Measurements from ENCODE around the gene FBXW2. TPM values are rescaled to one million over a fixed set of nuclear protein-coding genes. Genes with fewer than 3 reads are reported as not detected.

FBXW2 gene
- total and polyA plus RNA-seq, 10 of the 15 experiments (the other 5 are each of a cell fraction or from before 2014, with no cell fraction given), result 2.9 to 56.9 (median 39.1) TPM

- POLR2A ChIA-PET, result no interaction called here
- CTCF ChIA-PET, result interaction anchor here (1.0 to 2.4 kb wide), 4 partner anchors 9 to 295 kb away, joined by 3 to 18 read pairs (median 3); no protein-coding TSS in a partner anchor
- H3K4me1 ChIP-seq (ENCODE audit: control insufficient read depth, insufficient read depth, low read length), result no peaks in the 10 kb centered on the region
- intact Hi-C loops (cut with micrococcal nuclease; ENCODE audit: unreplicated experiment) (no loop called here), in situ Hi-C loops (cut with MboI) (no loop called here)
- H4K20me1 ChIP-seq (ENCODE audit: control insufficient read depth, insufficient read depth), result no peaks in the 10 kb centered on the region
- no peaks in the 10 kb centered on the region for H3K79me2 ChIP-seq (ENCODE audit: control insufficient read depth, insufficient read depth, low read length)
- peaks cover 8 to 46% of the 10 kb centered on the region in 2 experiments for H3K36me3 ChIP-seq (ENCODE audit: control insufficient read depth in 2 of 2, insufficient read depth in 2 of 2, low read length in 1 of 2)
- WGBS (ENCODE audit: insufficient coverage, insufficient replicate concordance, low lambda C conversion rate, missing lambda C conversion rate), result 71% methylated on average over 3 of the region's 3 CpGs
- ATAC-seq (no peak), DNase-seq (ENCODE audit: low read depth, low spot score) (no peak), FAIRE-seq (no peak)
- H3K4me2 ChIP-seq (ENCODE audit: control insufficient read depth, insufficient read depth), result no peak overlapping the region
- no peaks in the 10 kb centered on the region for H3K27me3 ChIP-seq (replicated peaks in 1 of 2; ENCODE audit: control insufficient read depth in 2 of 2, insufficient read depth in 2 of 2, low read length in 1 of 2)
- H3K9ac ChIP-seq (ENCODE audit: control insufficient read depth, insufficient read depth, low read length), result no peak overlapping the region
- no TSS peak for BruUV-seq (replicated peaks)
- H2AFZ ChIP-seq (ENCODE audit: control insufficient read depth, low read depth, low read length), result no peak overlapping the region
- RAD21 ChIA-PET (ENCODE audit: unreplicated experiment), result interaction anchor here (1.0 kb wide), 2 partner anchors 12 to 293 kb away, joined by 4 read pairs; no protein-coding TSS in a partner anchor
- no peak overlapping the region for H3K4me3 ChIP-seq
- H3K27ac ChIP-seq (ENCODE audit: control insufficient read depth, insufficient read depth), result no peak overlapping the region
- TF ChIP-seq CTCF (IDR thresholded peaks at IDR 0.05 in 2 of 3, conservative IDR thresholded peaks at IDR 0.05 in 1 of 3; ENCODE audit: control insufficient read depth in 2 of 3, extremely low read depth in 1 of 3, insufficient read depth in 1 of 3, low read depth in 3 of 3, low read length in 3 of 3), result no peak
- TF ChIP-seq SMARCA5 (IDR thresholded peaks at IDR 0.05), result no peak
- no peak for TF ChIP-seq ZBTB11 (CRISPR knock-in tag; IDR thresholded peaks at IDR 0.05)
- TF ChIP-seq REST (IDR thresholded peaks at IDR 0.05; ENCODE audit: low read depth, low read length), result no peak
- TF ChIP-seq ZZZ3 (IDR thresholded peaks at IDR 0.05; ENCODE audit: control insufficient read depth, insufficient read length, low read depth), result no peak
- TF ChIP-seq RBBP5 (conservative IDR thresholded peaks at IDR 0.05), result no peak
- TF ChIP-seq LARP7 (IDR thresholded peaks at IDR 0.05), result no peak
- SMC1A ChIA-PET (ENCODE audit: uncharacterized antibody, unreplicated experiment), result interaction anchor here (1.6 to 2.2 kb wide), 2 partner anchors 11 to 293 kb away, joined by 5 to 6 read pairs; no protein-coding TSS in a partner anchor
- no peaks in the 10 kb centered on the region for H3K9me3 ChIP-seq (replicated peaks; ENCODE audit: control insufficient read depth, insufficient read depth, low read length)
Measured at GRCh38 chr9:120767451-120767850, 25.8 kb downstream of the FBXW2 start.

Measured in GM12878 (cell line).